Left renal pelvis (tissue), 4 donors: ENCODE results near the gene TSPEAR. TPM values are rescaled to one million over a fixed set of nuclear protein-coding genes. Genes with fewer than 3 reads are reported as not detected.
"Not testable (repeated sequence)": the region's sequence is repeated elsewhere in the genome, so short reads cannot be mapped to it uniquely, and the experiment has no call there.

Experiments
- DNase-seq, 4 donors: peaks; one replicate each; pipeline ENCODE4 v3.0.0-alpha.2; 2013; ENCODE audit warnings: low read depth in 4 of 4, low spot score in 3 of 4
- polyA plus RNA-seq, 4 donors: library from polyadenylated mRNA; unstranded; fragments of 120-200 nt; gene quantifications; one replicate each; pipeline ENCODE4 v1.2.1, GENCODE V29; 2013; ENCODE audit not compliant: insufficient read length in 4 of 4

TSPEAR gene
- polyA plus RNA-seq, 4 donors: 0.08 to 1.1 (median 0.74) TPM

- no peak for DNase-seq
These were observed 53.5 kb downstream of the TSPEAR start, which contains the start of gene KRTAP12-3 for GRCh38 chr21:44657635-44658540. Gene KRTAP12-3, plus strand, starts transcription at chr21:44657932. Its CDS starts 48 bp downstream, at chr21:44657980.

- DNase-seq: no peak
These were observed 54.5 kb downstream of the TSPEAR start for GRCh38 chr21:44656868-44657267.

DNA sequence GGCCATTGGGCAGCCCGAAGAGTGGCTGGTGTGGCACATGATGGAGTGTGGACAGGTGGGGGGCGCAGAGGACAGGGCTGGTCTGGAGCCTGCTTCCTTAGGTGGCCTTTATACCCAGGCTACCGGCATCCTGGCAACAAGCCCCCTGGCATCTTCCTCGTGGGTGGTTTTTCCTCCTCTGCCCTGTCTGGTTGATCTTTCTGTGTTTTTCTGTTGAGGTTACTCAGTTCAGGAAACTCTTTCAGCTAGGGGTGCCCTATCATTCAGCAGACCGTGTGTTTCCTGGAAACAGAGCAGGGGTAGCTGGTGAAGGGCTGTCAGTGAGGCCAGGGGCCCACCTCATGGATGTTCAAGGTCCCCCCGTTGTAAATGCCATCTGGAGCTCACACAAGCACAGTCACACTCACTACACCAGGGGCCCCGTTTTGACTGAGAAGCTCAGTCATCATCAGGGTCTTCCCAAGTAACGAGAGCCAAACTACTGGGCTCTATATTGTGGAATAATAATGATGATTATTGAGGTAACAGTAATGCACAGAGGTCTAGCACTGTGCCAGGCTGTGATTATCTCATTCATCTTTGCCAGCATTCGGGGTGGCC lies 56.7 kb downstream of the TSPEAR start, which contains the start of gene KRTAP12-4:
TSS of gene KRTAP12-4 (minus strand) at position 84 of the 600 bp plus-strand sequence. CDS start at position 39, 45 bp downstream.
- no peak for DNase-seq

DNA sequence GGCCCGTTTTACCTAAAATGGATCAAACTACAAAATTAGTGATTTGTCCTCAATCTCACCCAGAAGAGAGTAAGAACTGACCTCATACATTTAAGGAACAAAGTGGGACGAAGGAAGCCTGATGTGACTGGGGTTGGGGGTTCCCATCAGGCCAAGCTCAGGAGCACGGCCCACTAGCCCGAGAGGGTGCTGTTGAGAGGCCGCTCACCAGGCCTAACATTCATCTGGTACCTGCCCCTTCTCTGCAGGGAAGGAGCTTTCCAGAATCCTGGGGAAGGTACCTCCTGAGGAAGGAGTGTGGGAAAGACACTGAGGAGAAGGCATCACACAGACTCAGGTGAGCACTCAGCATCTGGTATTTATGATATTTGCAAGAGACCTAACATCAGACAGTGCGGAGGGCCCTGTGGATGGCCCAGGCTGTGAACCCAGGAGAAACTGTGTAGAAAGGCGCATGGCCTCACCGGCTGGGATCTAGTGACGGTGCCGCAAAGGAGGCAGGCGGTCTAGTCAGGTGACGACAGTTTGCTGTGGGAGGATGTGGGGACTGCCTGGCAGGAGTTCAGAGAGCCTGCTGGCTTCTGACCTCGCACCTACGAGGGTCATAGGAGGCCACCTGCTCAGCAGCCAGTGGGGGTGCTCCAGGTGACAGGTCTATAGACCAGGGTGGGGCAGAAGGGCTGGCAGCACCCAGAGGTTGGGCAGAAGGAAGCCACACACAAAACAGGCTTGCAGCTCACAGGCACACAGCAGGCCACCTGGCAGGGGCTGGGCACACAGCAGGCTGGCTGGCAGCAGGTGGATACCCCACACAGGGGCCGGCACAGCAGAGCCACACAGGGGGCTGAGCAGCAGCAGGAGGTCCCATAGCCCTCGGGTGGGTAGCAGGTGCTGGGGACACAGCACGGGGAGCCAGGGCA lies 57.5 kb downstream of the TSPEAR start:
- DNase-seq: no peak

GRCh38 chr21:44653123-44653522 lies 58.2 kb downstream of the TSPEAR start:
- DNase-seq: no peak

DNA sequence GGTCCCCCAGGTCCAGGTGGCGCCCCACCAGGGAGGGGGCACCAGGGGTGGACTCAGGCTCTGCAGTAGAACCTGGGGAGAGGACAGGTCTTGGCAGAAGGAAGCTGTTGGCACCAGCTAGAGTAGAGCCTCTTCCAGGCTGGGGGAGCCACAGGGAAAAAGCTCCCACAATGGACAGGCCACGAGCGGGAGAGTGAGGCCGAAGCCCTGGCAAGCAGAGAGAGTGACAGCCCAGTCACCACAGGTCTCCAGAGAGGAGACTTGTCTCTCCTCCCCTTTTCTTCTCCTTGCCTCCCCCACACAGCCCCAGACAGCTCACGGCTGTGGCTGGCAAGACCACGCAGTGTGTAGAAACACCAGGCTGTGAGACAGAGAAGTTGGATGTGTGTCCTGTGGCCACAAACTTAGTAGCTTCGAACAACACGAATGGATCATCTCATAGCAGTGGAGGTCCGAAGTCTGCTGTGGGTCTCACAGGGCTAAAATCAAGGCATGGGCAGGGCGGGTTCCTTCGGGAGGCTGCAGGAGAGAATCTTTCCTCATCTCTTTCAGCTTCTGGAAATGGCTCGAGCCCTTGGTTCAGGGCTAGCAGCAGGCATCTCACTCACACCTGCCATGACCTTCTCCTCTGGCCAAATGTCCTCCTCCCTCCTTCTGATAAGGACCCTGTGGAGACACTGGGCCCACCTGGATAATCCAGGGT lies 60.2 kb downstream of the TSPEAR start:
- DNase-seq: no peak

- no peak for DNase-seq
These were observed 61.0 kb downstream of the TSPEAR start for GRCh38 chr21:44650265-44650972.

DNA sequence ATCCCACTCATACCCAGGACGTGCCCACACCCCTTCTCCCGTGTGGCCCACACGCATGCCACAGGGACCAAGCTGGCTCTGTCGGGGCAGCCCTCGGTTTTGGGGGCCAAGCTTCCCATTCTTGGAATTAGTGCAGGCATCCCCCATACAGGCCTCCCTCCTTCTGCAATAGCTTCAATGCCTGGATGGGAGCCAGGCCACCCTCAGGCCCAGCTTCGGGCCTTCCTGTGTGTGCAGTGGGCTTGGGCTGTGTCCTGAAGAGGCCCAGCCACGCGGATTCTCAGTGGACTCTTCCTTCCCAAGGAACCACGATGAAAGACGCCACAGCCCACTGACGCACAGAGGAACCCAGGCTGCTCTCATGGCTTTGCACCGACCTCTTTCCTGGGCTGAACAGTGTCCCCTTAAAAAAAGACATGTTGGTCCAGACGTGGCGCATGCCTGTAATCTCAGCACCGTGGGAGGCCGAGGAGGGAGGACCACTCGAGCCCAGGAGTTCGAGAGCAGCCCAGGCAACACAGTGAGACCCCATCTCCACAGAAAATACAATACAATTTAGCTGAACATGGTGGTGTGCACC lies 61.8 kb downstream of the TSPEAR start:
- no peak for DNase-seq

DNA sequence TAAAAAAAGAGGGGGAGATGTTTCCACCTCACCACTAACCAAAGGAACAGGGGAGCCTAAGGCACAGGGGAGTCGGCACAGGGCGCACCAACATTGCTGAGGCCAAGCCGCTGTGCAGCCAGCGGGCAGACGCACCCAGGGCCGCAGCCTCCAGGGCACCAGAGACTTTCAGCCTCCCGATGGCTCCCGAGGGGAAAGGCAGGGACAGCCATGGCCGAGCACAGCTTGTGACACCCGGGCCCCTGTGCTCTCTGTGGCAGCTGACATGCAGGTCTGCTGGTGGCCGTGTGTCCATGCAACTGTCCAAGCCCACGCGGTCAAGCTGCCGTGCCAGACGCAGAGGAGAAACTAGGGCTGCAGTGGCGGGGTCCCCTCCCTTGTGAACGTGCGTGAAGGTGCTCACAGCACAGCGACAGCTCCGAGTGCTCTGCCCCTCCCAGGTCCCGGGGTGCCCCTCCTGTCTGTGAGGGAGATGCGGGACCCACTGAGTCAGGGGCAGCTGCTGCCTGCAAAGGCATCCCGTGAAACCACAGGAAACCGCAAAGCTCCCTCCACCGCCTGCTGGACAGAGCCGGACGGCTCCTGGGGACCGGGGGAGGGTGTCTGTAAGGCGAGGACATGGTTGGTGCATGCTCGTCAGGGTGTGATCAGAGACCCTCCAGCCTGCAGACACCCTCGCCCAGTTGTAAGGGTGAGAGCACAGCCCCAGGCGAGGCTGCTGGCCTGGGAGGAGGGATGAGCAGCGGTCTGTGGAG lies 62.6 kb downstream of the TSPEAR start:
- DNase-seq: no peak

GRCh38 chr21:44647222-44647552 lies 64.2 kb downstream of the TSPEAR start:
- DNase-seq: no peak

GRCh38 chr21:44646366-44647221 lies 64.8 kb downstream of the TSPEAR start, which contains the start of gene KRTAP10-11:
Gene KRTAP10-11, plus strand, starts transcription at chr21:44646414. Its CDS starts 45 bp downstream, at chr21:44646459.
- DNase-seq: not testable (repeated sequence)

DNA sequence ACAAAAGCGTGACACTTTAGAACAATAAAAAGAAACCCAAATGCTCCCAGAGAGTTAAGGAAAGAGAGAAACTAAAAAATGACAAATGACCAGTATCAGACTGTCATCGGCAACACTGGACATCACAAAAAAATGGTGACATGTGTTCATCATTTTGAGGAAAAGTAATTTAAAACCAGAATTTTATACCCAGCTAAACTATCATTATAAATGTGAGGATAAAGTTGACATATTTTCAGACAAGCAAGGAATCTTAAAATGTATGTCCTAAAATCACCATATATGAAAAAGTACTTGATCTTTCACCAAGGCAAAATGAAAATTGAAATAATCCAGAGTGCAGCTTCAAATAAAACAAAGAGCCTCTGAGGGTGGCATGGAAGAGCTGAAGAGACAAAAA lies 66.5 kb downstream of the TSPEAR start:
- no peak for DNase-seq

- DNase-seq: no peak
These were observed 67.5 kb downstream of the TSPEAR start for GRCh38 chr21:44643741-44644310.

GRCh38 chr21:44640761-44641160 lies 70.6 kb downstream of the TSPEAR start:
- DNase-seq: no peak

- no peak for DNase-seq
These were observed 72.1 kb downstream of the TSPEAR start for GRCh38 chr21:44639331-44639655.

- not testable (repeated sequence) for DNase-seq
These were observed 72.7 kb downstream of the TSPEAR start for GRCh38 chr21:44638506-44639330.
